IMR-90 (cell line): ENCODE results near the gene ANKRD6. TPM values are rescaled to one million over a fixed set of nuclear protein-coding genes. Genes with fewer than 3 reads are reported as not detected.

Experiments used
- ATAC-seq: fragments of 200-7000 bp; cut with Tn5 transposase; 2 replicates; pipeline ENCODE4 v1.9.1; 2020; ENCODE audit warnings: low read depth, mild to moderate bottlenecking, moderate library complexity
- BruUV-seq: library from RNA; stranded (reverse); fragments of 400-500 nt; replicated peaks from 2 replicates; lab custom pipeline; 2021; lab: Mats Ljungman, UMichigan
- CTCF ChIA-PET: fragments of 300-600 bp; formaldehyde crosslinking; extraction: SDS; loops from one replicate; lab custom pipeline; 2021; ENCODE audit warnings: antibody characterized with exemption; lab: Yijun Ruan, JAX
- POLR2A ChIA-PET: fragments of 300-600 bp; sonication (Branson Sonifier 250); formaldehyde crosslinking; loops from one replicate; lab custom pipeline; 2022; ENCODE audit warnings: antibody characterized with exemption; ENCODE audit not compliant: unreplicated experiment; lab: Charles Lee
- DNase-seq: peaks from one replicate; pipeline ENCODE4 v3.0.0; 2013
- H2AFZ ChIP-seq: replicated peaks from 2 replicates; pipeline ENCODE3; 2013; ENCODE audit warnings: low read length, mild to moderate bottlenecking; ENCODE audit not compliant: poor library complexity
- H2AK5ac ChIP-seq: 2 replicates; pipeline ENCODE4 v1.6.1; 2013; ENCODE audit warnings: low read depth, low read length, inconsistent platforms
- H2AK9ac ChIP-seq: replicated peaks from 2 replicates; pipeline ENCODE3; 2013; ENCODE audit warnings: mild to moderate bottlenecking, low read depth, low read length, moderate library complexity; ENCODE audit not compliant: poor library complexity
- H2BK120ac ChIP-seq: 2 replicates; pipeline ENCODE4 v1.6.1; 2013; ENCODE audit warnings: low read depth, low read length, inconsistent platforms
- H2BK15ac ChIP-seq: 3 replicates; pipeline ENCODE4 v1.6.1; 2013; ENCODE audit warnings: low read depth, low read length, inconsistent platforms
- H2BK20ac ChIP-seq: 2 replicates; pipeline ENCODE4 v1.6.1; 2013; ENCODE audit warnings: low read depth, mild to moderate bottlenecking, inconsistent platforms, low read length, moderate library complexity
- H2BK5ac ChIP-seq: 2 replicates; pipeline ENCODE4 v1.6.1; 2013; ENCODE audit warnings: mild to moderate bottlenecking, low read depth, low read length, inconsistent platforms; ENCODE audit not compliant: poor library complexity, severe bottlenecking
- H3K14ac ChIP-seq: replicated peaks from 2 replicates; pipeline ENCODE4 v1.6.1; 2013; ENCODE audit warnings: low read depth, low read length, inconsistent platforms
- H3K18ac ChIP-seq: 2 replicates; pipeline ENCODE4 v1.6.1; 2013; ENCODE audit warnings: low read depth, low read length, control low read depth
- H3K23ac ChIP-seq: 2 replicates; pipeline ENCODE4 v1.6.1; 2013; ENCODE audit warnings: low read depth, low read length, inconsistent platforms
- H3K27ac ChIP-seq: 2 replicates; pipeline ENCODE4 v1.5.1; 2013; ENCODE audit warnings: mild to moderate bottlenecking, control low read depth, low read length; ENCODE audit not compliant: insufficient read depth
- H3K27me3 ChIP-seq: 2 replicates; pipeline ENCODE4 v1.6.1; 2013; ENCODE audit warnings: low read length; ENCODE audit not compliant: control insufficient read depth, insufficient read depth
- H3K36me3 ChIP-seq: 2 replicates; pipeline ENCODE4 v1.6.1; 2013; ENCODE audit warnings: low read length, mixed read lengths; ENCODE audit not compliant: control insufficient read depth, insufficient read depth
- H3K4ac ChIP-seq: 2 replicates; pipeline ENCODE4 v1.6.1; 2013; ENCODE audit warnings: low read depth, low read length, inconsistent platforms
- H3K4me1 ChIP-seq: 2 replicates; pipeline ENCODE4 v1.6.1; 2013; ENCODE audit warnings: low read length, mixed read lengths; ENCODE audit not compliant: control insufficient read depth, insufficient read depth
- H3K4me2 ChIP-seq: 2 replicates; pipeline ENCODE4 v1.6.1; 2013; ENCODE audit warnings: low read depth, mild to moderate bottlenecking, control low read depth, low read length, moderate library complexity
- H3K4me3 ChIP-seq: 2 replicates; pipeline ENCODE4 v1.5.1; 2013; ENCODE audit warnings: low read depth, mild to moderate bottlenecking, control low read depth, low read length, moderate library complexity; ENCODE audit not compliant: insufficient read depth
- H3K56ac ChIP-seq: 2 replicates; pipeline ENCODE4 v1.6.1; 2013; ENCODE audit warnings: low read length, inconsistent platforms; ENCODE audit not compliant: insufficient read depth; ENCODE audit errors: extremely low read depth
- H3K79me1 ChIP-seq, 2 experiments: 2 replicates each; pipeline ENCODE4 v1.6.1; 2013; ENCODE audit warnings: low read length in 2 of 2, inconsistent platforms in 1 of 2, low read depth in 1 of 2
- H3K9ac ChIP-seq: 2 replicates; pipeline ENCODE4 v1.6.1; 2013; ENCODE audit warnings: low read depth, low read length, control low read depth
- H3K9me1 ChIP-seq: 2 replicates; pipeline ENCODE4 v1.6.1; 2013; ENCODE audit warnings: low read length, inconsistent platforms; ENCODE audit not compliant: insufficient read depth
- H3K9me3 ChIP-seq: 2 replicates; pipeline ENCODE4 v1.6.1; 2013; ENCODE audit warnings: low read length; ENCODE audit not compliant: control insufficient read depth, insufficient read depth
- H4K20me1 ChIP-seq: 2 replicates; pipeline ENCODE4 v1.6.1; 2013; ENCODE audit warnings: low read length, inconsistent platforms; ENCODE audit not compliant: insufficient read depth
- H4K5ac ChIP-seq: 2 replicates; pipeline ENCODE4 v1.6.1; 2013; ENCODE audit warnings: mild to moderate bottlenecking, low read depth, low read length, control low read depth
- H4K8ac ChIP-seq, 2 experiments: 2 replicates each; pipeline ENCODE4 v1.6.1; 2013; ENCODE audit warnings: low read depth in 2 of 2, low read length in 2 of 2, control low read depth in 1 of 2, inconsistent platforms in 1 of 2
- H4K91ac ChIP-seq: 2 replicates; pipeline ENCODE4 v1.6.1; 2013; ENCODE audit warnings: low read depth, low read length, inconsistent platforms; ENCODE audit not compliant: insufficient read depth
- BHLHE40 ChIP-seq: fragments of 150-350 bp; IDR thresholded peaks from 2 replicates; pipeline ENCODE4 v1.6.1; 2016; ENCODE audit warnings: mild to moderate bottlenecking, low read depth, low read length
- CHD1 ChIP-seq: IDR thresholded peaks from 2 replicates; pipeline ENCODE4 v1.6.1; 2012; ENCODE audit warnings: low read depth, low read length, improper control_type of control experiment
- CTCF ChIP-seq: conservative IDR thresholded peaks from 2 replicates; pipeline ENCODE4 v1.5.1; 2012; ENCODE audit warnings: mild to moderate bottlenecking, low read depth, low read length, improper control_type of control experiment
- FOS ChIP-seq: fragments of 150-350 bp; IDR thresholded peaks from 2 replicates; pipeline ENCODE4 v1.6.1; 2016; ENCODE audit warnings: low read depth, low read length
- MAFK ChIP-seq: IDR thresholded peaks from 2 replicates; pipeline ENCODE4 v1.6.1; 2012; ENCODE audit warnings: low read depth, low read length, improper control_type of control experiment
- MAZ ChIP-seq: IDR thresholded peaks from 2 replicates; pipeline ENCODE4 v1.6.1; 2012; ENCODE audit warnings: low read depth, mild to moderate bottlenecking, low read length, improper control_type of control experiment, moderate library complexity, borderline replicate concordance
- MXI1 ChIP-seq: IDR thresholded peaks from 2 replicates; pipeline ENCODE4 v1.6.1; 2012; ENCODE audit warnings: low read depth, mild to moderate bottlenecking, low read length, moderate library complexity, borderline replicate concordance
- NFE2L2 ChIP-seq: fragments of 150-350 bp; IDR thresholded peaks from 2 replicates; pipeline ENCODE4 v1.6.1; 2016; ENCODE audit warnings: low read depth, mild to moderate bottlenecking, low read length
- POLR2A ChIP-seq: IDR thresholded peaks from 2 replicates; pipeline ENCODE4 v1.6.1; 2012; ENCODE audit warnings: mild to moderate bottlenecking, low read depth, low read length
- RAD21 ChIP-seq: IDR thresholded peaks from 2 replicates; pipeline ENCODE4 v1.6.1; 2012; ENCODE audit warnings: low read length, improper control_type of control experiment
- RCOR1 ChIP-seq: IDR thresholded peaks from 2 replicates; pipeline ENCODE4 v1.6.1; 2012; ENCODE audit warnings: mild to moderate bottlenecking, low read length, improper control_type of control experiment; ENCODE audit not compliant: insufficient replicate concordance
- SMC3 ChIP-seq: fragments of 150-350 bp; IDR thresholded peaks from 2 replicates; pipeline ENCODE4 v1.6.1; 2016; ENCODE audit warnings: low read depth, mild to moderate bottlenecking, antibody characterized with exemption, low read length, moderate library complexity
- WGBS, 2 experiments: methylation state at CpG; one replicate each; pipeline versions ENCODE4 v1.1.5 to v1.1.7; 2013; ENCODE audit warnings: missing lambda C conversion rate in 2 of 2; ENCODE audit not compliant: insufficient read length in 1 of 2; ENCODE audit errors: extremely low coverage in 2 of 2; 5-methylcytosine and 5-hydroxymethylcytosine counted together
- dilution Hi-C: fragments of 300-500 bp; cut with HindIII; formaldehyde crosslinking; loops from one replicate; pipeline ENCODE4 v1.14.3; 2018; ENCODE audit warnings: low sequenced_read_pairs; ENCODE audit not compliant: unreplicated experiment
- in situ Hi-C: fragments of 300-500 bp; cut with MboI; formaldehyde crosslinking; loops from 3 replicates; pipeline ENCODE4 v1.14.3; 2019; ENCODE audit warnings: low sequenced_read_pairs, inconsistent platforms, mixed read lengths
- intact Hi-C: fragments of 100-400 bp; cut with micrococcal nuclease; formaldehyde crosslinking; loops from 2 replicates; pipeline ENCODE4 v1.10.0; 2022
- polyA plus RNA-seq, 3 experiments: library from polyadenylated mRNA; depleted of rRNA; stranded (reverse); fragments of >200 nt; gene quantifications; 2 replicates each; pipeline ENCODE4 v1.2.3, GENCODE V29; 2012; ENCODE audit warnings: low replicate concordance in 1 of 3
- total RNA-seq: library from RNA; depleted of rRNA; stranded (reverse); fragments of >200 nt; gene quantifications from 2 replicates; pipeline ENCODE4 v1.2.3, GENCODE V29; 2012

ANKRD6 gene
- total and polyA plus RNA-seq, 2 of the 4 experiments (the other 2 are of a cell fraction), result 0.12 to 0.18 TPM

- Histone ChIP-seq H3K4me3 (no peak overlapping the region), H4K5ac (no peak overlapping the region), H4K91ac (no peak overlapping the region), H3K36me3 (no peaks in the 10 kb centered on the region), H3K4me2 (no peak overlapping the region), H3K56ac (no peak overlapping the region), H2BK5ac (no peak overlapping the region), H3K27me3 (no peaks in the 10 kb centered on the region; the same call in 1 of the 2 replicates), H3K79me1 (no peaks in the 10 kb centered on the region), H2AFZ (no peak overlapping the region), H2AK5ac (no peak overlapping the region), H2BK20ac (no peak overlapping the region), H4K8ac (no peak overlapping the region), H2BK120ac (no peak overlapping the region), H3K9ac (no peak overlapping the region), H3K4ac (no peak overlapping the region), H3K23ac (no peak overlapping the region), H3K27ac (no peak overlapping the region), H3K9me3 (no peaks in the 10 kb centered on the region), H4K20me1 (no peaks in the 10 kb centered on the region), H2BK15ac (no peak overlapping the region), H2AK9ac (no peak overlapping the region), H3K18ac (no peak overlapping the region), H3K4me1 (no peaks in the 10 kb centered on the region), H3K14ac (no peak overlapping the region), H3K9me1 (no peaks in the 10 kb centered on the region)
- in situ Hi-C loops (no loop called here), dilution Hi-C loops (no loop called here), intact Hi-C loops (no loop called here)
- ChIA-PET CTCF (no interaction called here), POLR2A (no interaction called here)
- TF ChIP-seq FOS (no peak), RAD21 (no peak), RCOR1 (no peak), POLR2A (no peak), BHLHE40 (no peak), SMC3 (no peak), CTCF (no peak), NFE2L2 (no peak), MAFK (no peak), MXI1 (no peak), MAZ (no peak), CHD1 (no peak)
- ATAC-seq (no peak), DNase-seq (no peak)
- no CpG with 5 or more reads among the region's 3 CpGs for WGBS, 2 experiments
- no TSS peak for BruUV-seq
Observed at GRCh38 chr6:89555806-89556205, 122.9 kb downstream of the ANKRD6 start.
